Measurements from ENCODE around the gene CAMK4. TPM values are rescaled to one million over a fixed set of nuclear protein-coding genes. Genes with fewer than 3 reads are reported as not detected.

CAMK4 gene
- total and polyA plus RNA-seq, 9 of the 15 experiments (the other 6 are each of a cell fraction or from before 2014, with no cell fraction given): 0.35 TPM; not detected in 8

DNA sequence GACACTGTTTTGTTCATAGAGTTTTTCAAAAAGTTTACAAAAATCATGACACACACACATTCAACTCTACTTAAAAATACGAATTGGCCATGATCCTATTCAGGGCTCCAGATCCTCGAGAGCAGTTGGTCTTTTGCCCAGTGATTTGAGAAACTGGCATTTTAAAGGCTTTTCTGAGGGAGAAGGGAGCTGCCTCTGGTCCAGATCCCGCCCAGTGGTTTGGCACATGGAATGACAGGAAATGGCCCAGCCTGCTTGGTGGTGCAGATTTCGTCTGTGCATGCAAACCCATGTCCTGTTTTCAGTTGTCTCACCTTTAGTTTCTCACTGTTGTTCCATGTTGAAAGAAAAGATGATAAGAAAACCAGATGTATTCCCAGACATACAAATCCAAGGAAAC, 3.6 kb downstream of the CAMK4 start (continued):
- TF ChIP-seq, protein P1, sequence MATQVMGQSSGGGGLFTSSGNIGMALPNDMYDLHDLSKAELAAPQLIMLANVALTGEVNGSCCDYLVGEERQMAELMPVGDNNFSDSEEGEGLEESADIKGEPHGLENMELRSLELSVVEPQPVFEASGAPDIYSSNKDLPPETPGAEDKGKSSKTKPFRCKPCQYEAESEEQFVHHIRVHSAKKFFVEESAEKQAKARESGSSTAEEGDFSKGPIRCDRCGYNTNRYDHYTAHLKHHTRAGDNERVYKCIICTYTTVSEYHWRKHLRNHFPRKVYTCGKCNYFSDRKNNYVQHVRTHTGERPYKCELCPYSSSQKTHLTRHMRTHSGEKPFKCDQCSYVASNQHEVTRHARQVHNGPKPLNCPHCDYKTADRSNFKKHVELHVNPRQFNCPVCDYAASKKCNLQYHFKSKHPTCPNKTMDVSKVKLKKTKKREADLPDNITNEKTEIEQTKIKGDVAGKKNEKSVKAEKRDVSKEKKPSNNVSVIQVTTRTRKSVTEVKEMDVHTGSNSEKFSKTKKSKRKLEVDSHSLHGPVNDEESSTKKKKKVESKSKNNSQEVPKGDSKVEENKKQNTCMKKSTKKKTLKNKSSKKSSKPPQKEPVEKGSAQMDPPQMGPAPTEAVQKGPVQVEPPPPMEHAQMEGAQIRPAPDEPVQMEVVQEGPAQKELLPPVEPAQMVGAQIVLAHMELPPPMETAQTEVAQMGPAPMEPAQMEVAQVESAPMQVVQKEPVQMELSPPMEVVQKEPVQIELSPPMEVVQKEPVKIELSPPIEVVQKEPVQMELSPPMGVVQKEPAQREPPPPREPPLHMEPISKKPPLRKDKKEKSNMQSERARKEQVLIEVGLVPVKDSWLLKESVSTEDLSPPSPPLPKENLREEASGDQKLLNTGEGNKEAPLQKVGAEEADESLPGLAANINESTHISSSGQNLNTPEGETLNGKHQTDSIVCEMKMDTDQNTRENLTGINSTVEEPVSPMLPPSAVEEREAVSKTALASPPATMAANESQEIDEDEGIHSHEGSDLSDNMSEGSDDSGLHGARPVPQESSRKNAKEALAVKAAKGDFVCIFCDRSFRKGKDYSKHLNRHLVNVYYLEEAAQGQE (IDR thresholded peaks at IDR 0.05; ENCODE audit: borderline replicate concordance): no peak
- TF ChIP-seq, protein P1 (CRISPR knock-in tag; IDR thresholded peaks at IDR 0.05; ENCODE audit: low read depth): no peak
- no peak for TF ChIP-seq ZNF76 (CRISPR knock-in tag; IDR thresholded peaks at IDR 0.05; ENCODE audit: borderline replicate concordance)
- TF ChIP-seq MCM2 (IDR thresholded peaks at IDR 0.05; ENCODE audit: low read depth): no peak
